Coronary artery (tissue), 2 donors: ENCODE results near the gene ACSS2.

ENCODE experiments used
- DNase-seq: peaks from one replicate; pipeline ENCODE4 v3.0.0-alpha.2; 2017; ENCODE audit warnings: low spot score
- H3K27ac ChIP-seq, 2 donors: fragments of 200-600 bp; sonication (generic); one replicate each; pipeline ENCODE4 v1.5.1; 2016 to 2019
- H3K4me3 ChIP-seq: fragments of 200-600 bp; sonication (generic); 2 replicates; pipeline ENCODE4 v1.5.1; 2016; ENCODE audit warnings: mild to moderate bottlenecking, moderate library complexity
- TF ChIP-seq, protein P1 (sequence below): fragments of 200-600 bp; sonication (generic); IDR thresholded peaks from one replicate; pipeline ENCODE4 v1.5.1; 2019; ENCODE audit warnings: antibody characterized with exemption

Gene ACSS2

DNA sequence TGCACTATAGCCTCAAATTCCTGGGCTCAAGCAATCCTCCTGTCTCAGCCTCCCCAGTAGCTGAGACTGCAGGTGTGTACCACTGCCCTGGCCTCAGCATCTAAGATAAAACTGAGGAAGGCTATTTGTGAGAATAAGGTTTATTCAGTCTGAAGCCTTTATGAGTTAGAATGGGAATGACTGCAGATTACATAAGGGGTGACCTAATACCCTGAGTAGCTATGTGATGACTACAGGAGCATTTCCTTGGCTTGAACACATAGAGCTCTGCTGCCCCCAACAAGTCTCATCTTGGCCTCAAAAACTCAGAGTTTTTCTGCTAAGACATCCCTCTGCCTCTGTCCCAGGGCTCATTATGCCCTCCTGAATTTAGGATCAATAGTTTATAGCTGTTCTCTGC lies 71.6 kb downstream of the ACSS2 start:
- TF ChIP-seq, protein P1, sequence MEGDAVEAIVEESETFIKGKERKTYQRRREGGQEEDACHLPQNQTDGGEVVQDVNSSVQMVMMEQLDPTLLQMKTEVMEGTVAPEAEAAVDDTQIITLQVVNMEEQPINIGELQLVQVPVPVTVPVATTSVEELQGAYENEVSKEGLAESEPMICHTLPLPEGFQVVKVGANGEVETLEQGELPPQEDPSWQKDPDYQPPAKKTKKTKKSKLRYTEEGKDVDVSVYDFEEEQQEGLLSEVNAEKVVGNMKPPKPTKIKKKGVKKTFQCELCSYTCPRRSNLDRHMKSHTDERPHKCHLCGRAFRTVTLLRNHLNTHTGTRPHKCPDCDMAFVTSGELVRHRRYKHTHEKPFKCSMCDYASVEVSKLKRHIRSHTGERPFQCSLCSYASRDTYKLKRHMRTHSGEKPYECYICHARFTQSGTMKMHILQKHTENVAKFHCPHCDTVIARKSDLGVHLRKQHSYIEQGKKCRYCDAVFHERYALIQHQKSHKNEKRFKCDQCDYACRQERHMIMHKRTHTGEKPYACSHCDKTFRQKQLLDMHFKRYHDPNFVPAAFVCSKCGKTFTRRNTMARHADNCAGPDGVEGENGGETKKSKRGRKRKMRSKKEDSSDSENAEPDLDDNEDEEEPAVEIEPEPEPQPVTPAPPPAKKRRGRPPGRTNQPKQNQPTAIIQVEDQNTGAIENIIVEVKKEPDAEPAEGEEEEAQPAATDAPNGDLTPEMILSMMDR = no peak
- H3K27ac ChIP-seq = no peak overlapping the region
- DNase-seq = no peak
- no peak overlapping the region for H3K4me3 ChIP-seq

DNA sequence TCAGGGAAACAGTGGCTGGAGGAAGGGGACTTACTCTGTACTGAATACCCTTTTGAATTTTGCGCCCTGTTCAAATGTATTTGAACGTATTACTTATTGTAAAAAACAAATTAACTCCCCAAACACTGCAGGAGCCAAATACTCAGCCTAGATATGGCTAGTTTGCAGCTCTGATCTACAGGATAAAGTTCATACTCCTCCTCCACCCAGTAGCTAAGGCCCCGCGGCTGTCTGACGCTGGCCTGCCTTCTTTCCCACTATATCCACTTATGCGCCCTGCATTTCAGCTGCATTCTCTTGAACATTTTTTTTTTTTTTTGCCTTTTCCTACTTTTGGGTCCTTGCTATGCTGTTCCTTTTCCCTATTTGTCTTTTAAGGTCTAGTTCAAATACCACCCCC lies 72.7 kb downstream of the ACSS2 start:
- Histone ChIP-seq H3K27ac (no peak overlapping the region), H3K4me3 (no peak overlapping the region)
- TF ChIP-seq, protein P1 = no peak
- DNase-seq = no peak

DNA sequence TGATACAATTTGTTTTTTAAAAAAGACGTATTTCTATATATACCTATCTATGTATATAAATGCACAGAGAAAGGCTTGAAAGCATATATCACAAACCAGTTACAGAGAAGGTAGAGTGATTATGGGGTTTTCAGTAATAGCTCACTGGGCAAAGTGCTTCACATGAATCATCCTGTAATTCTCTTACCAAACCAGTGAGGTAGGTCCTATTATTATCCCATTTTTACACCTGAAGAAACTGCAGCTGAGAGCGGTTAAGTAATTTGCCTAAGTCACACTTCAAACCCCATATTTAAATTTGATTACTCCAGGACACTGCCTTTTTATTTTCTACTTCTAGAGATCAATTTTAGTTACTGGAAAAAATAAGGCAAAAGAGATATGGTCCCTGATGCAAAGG lies 74.8 kb downstream of the ACSS2 start:
- DNase-seq = no peak
- H3K27ac ChIP-seq = no peak overlapping the region

DNA sequence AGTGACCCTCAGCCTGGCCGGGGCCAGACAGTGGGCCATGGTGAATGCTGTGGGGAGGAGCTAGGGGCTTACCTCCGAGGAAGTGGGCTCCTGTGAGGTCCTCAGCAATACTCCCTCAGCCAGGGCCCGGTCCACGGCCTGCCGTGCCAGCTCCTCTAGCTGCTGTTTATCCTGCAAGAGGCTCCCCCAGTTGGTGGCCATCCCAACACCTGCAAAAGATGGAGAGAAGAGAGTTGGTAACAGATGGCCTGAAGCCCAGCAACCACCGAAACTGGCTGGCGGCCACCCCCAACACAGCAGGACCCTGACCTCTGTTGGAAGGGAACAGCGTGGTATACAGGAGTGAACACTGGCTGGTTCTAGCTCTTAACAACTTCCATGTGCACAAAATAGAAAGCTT lies 75.2 kb downstream of the ACSS2 start:
- TF ChIP-seq, protein P1 = no peak
- Histone ChIP-seq H3K27ac (no peak overlapping the region), H3K4me3 (no peak overlapping the region)
- DNase-seq = peak; percentile 68

More for the DNA sequence above, 74.8 kb downstream of the ACSS2 start:
- no peak overlapping the region for H3K4me3 ChIP-seq
- TF ChIP-seq, protein P1 = no peak

DNA sequence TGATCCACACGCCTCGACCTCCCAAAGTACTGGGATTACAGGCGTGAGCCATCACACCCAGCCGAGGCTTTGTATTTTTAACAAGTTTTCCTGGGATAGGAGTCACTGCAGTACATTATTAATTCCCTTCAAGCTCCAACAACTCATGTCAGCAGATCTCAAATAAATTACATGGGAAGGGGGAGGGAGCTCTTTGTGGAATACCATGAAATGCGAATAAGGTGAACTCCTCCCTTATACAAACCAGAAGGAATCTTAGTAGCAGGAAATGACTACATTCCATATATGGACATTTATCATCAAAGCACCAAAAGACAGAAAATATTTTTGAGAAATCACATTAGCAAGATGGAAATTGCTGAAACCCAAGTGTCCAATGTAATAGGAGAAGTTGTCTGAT lies 76.3 kb downstream of the ACSS2 start:
- no peak overlapping the region for H3K27ac ChIP-seq
- TF ChIP-seq, protein P1 = no peak
- no peak for DNase-seq
- H3K4me3 ChIP-seq = no peak overlapping the region

DNA sequence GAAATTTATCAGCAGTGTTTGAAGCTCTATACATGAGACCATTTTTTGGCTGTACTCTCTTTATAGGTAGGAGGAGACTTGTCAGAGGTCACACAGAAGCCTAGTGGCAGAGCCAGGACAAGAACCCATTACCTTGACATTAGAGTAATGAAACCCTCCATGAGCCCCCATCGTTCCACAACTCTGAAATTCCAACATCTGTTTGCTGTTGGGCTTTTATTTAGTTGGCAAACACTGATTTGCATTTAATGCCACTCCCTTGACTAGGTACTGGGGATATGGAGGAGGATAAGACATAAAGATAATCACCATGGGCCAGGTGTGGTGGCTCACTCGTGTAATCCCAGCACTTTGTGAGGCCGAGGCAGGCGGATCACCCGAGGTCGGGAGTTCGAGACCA lies 77.5 kb downstream of the ACSS2 start:
- TF ChIP-seq, protein P1 = no peak
- H3K27ac ChIP-seq = no peak overlapping the region
- no peak for DNase-seq
- H3K4me3 ChIP-seq = no peak overlapping the region

DNA sequence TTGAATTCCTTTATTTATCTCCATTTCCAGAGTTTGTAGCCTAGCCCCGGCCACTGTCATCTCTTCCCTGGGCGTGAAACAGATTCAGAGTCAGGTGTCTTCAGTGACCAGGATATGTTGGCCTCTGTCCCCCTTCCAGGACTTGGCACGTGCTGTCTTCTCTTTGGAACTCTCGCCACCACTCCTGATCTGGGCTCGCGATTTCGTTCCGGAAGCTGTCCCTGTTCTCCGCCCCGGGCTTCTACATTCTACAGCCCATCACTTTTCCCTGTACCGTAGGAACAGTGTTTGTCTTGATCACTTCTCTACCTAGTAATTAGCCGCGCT lies 78.5 kb downstream of the ACSS2 start:
- peak overlapping the region; percentile 69 to 97 for H3K27ac ChIP-seq
- peak; percentile 70 for DNase-seq
- TF ChIP-seq, protein P1 = no peak

More for the DNA sequence above, 78.5 kb downstream of the ACSS2 start:
- H3K4me3 ChIP-seq = peak overlapping the region; percentile 89
